ENCODE data around the gene XCR1. TPM values are rescaled to one million over a fixed set of nuclear protein-coding genes. Genes with fewer than 3 reads are reported as not detected.
"Not testable (repeated sequence)": the region's sequence is repeated elsewhere in the genome, so short reads cannot be mapped to it uniquely, and the experiment has no call there.

Gene XCR1
- total RNA-seq, 1 experiment from 2014 or later, result not detected

- no peaks in the 10 kb centered on the region for H3K9me3 Mint-ChIP-seq (ENCODE audit: unreplicated experiment)
- H3K4me3 Mint-ChIP-seq (ENCODE audit: unreplicated experiment), result no peak overlapping the region
- no peak for TF ChIP-seq CTCF (IDR thresholded peaks at IDR 0.05; ENCODE audit: unreplicated experiment)
- ChIA-PET CTCF (interaction anchor here (0.6 to 1.5 kb wide), 4 partner anchors 27 to 110 kb away, joined by 3 to 6 read pairs (median 4); no protein-coding TSS in a partner anchor), POLR2A (no interaction called here)
- intact Hi-C loops (cut with micrococcal nuclease), result no loop called here
- DNase-seq (ENCODE audit: unreplicated experiment), result no peak
- no TSS peak for BruUV-seq (replicated peaks)
- H3K27ac Mint-ChIP-seq (ENCODE audit: low read depth, unreplicated experiment), result no peak overlapping the region
- H3K4me1 Mint-ChIP-seq (ENCODE audit: insufficient read depth, unreplicated experiment), result no peaks in the 10 kb centered on the region
- H3K36me3 Mint-ChIP-seq (ENCODE audit: insufficient read depth, unreplicated experiment), result no peaks in the 10 kb centered on the region
- peaks cover 22% of the 10 kb centered on the region for H3K27me3 Mint-ChIP-seq (ENCODE audit: insufficient read depth, unreplicated experiment)
Observed at GRCh38 chr3:46049093-46049492, 21.8 kb upstream of the XCR1 start.

- POLR2A ChIA-PET, result interaction anchor here (0.6 kb wide), 1 partner anchor 83 kb away, joined by 3 read pairs; no protein-coding TSS in a partner anchor
- BruUV-seq (replicated peaks), result not testable (repeated sequence)
- CTCF ChIA-PET, result interaction anchor here (0.6 kb wide), 1 partner anchor 11 kb away, joined by 3 read pairs; no protein-coding TSS in a partner anchor
Observed at GRCh38 chr3:46046231-46046630, 18.9 kb upstream of the XCR1 start.

GRCh38 chr3:46038916-46039315 lies 11.6 kb upstream of the XCR1 start:
- no peak overlapping the region for H3K27ac Mint-ChIP-seq (ENCODE audit: low read depth, unreplicated experiment)

More at GRCh38 chr3:46046231-46046630, 18.9 kb upstream of the XCR1 start:
- DNase-seq (ENCODE audit: unreplicated experiment); H3K36me3 Mint-ChIP-seq (ENCODE audit: insufficient read depth, unreplicated experiment); H3K4me3 Mint-ChIP-seq (ENCODE audit: unreplicated experiment); H3K27ac Mint-ChIP-seq (ENCODE audit: low read depth, unreplicated experiment); H3K4me1 Mint-ChIP-seq (ENCODE audit: insufficient read depth, unreplicated experiment); H3K9me3 Mint-ChIP-seq (ENCODE audit: unreplicated experiment); intact Hi-C loops (cut with micrococcal nuclease): not testable (repeated sequence)
- peaks cover 13% of the 10 kb centered on the region for H3K27me3 Mint-ChIP-seq (ENCODE audit: insufficient read depth, unreplicated experiment)

GRCh38 chr3:46038071-46038470 lies 10.8 kb upstream of the XCR1 start:
- DNase-seq (ENCODE audit: unreplicated experiment); intact Hi-C loops (cut with micrococcal nuclease); H3K4me3 Mint-ChIP-seq (ENCODE audit: unreplicated experiment); POLR2A ChIA-PET; H3K36me3 Mint-ChIP-seq (ENCODE audit: insufficient read depth, unreplicated experiment); H3K27me3 Mint-ChIP-seq (ENCODE audit: insufficient read depth, unreplicated experiment); BruUV-seq (replicated peaks); H3K9me3 Mint-ChIP-seq (ENCODE audit: unreplicated experiment); CTCF ChIA-PET; H3K27ac Mint-ChIP-seq (ENCODE audit: low read depth, unreplicated experiment); H3K4me1 Mint-ChIP-seq (ENCODE audit: insufficient read depth, unreplicated experiment): not testable (repeated sequence)

More at GRCh38 chr3:46038916-46039315, 11.6 kb upstream of the XCR1 start:
- CTCF ChIA-PET, result no interaction called here
- TF ChIP-seq CTCF (IDR thresholded peaks at IDR 0.05; ENCODE audit: unreplicated experiment), result no peak
- no peak for DNase-seq (ENCODE audit: unreplicated experiment)
- BruUV-seq (replicated peaks), result no TSS peak
- intact Hi-C loops (cut with micrococcal nuclease), result no loop called here
- Mint-ChIP-seq H3K9me3 (ENCODE audit: unreplicated experiment) (no peaks in the 10 kb centered on the region), H3K36me3 (ENCODE audit: insufficient read depth, unreplicated experiment) (peaks cover 5% of the 10 kb centered on the region), H3K4me3 (ENCODE audit: unreplicated experiment) (no peak overlapping the region), H3K27me3 (ENCODE audit: insufficient read depth, unreplicated experiment) (no peaks in the 10 kb centered on the region), H3K4me1 (ENCODE audit: insufficient read depth, unreplicated experiment) (no peaks in the 10 kb centered on the region)
- POLR2A ChIA-PET, result no interaction called here

- no TSS peak for BruUV-seq (replicated peaks)
- no peak overlapping the region for H3K4me3 Mint-ChIP-seq (ENCODE audit: unreplicated experiment)
- peaks cover 5% of the 10 kb centered on the region for H3K36me3 Mint-ChIP-seq (ENCODE audit: insufficient read depth, unreplicated experiment)
- TF ChIP-seq CTCF (IDR thresholded peaks at IDR 0.05; ENCODE audit: unreplicated experiment), result no peak
- H3K4me1 Mint-ChIP-seq (ENCODE audit: insufficient read depth, unreplicated experiment), result no peaks in the 10 kb centered on the region
- H3K27ac Mint-ChIP-seq (ENCODE audit: low read depth, unreplicated experiment), result no peak overlapping the region
- intact Hi-C loops (cut with micrococcal nuclease), result no loop called here
- no peak for DNase-seq (ENCODE audit: unreplicated experiment)
- no peaks in the 10 kb centered on the region for H3K27me3 Mint-ChIP-seq (ENCODE audit: insufficient read depth, unreplicated experiment)
- CTCF ChIA-PET, result no interaction called here
- POLR2A ChIA-PET, result no interaction called here
- no peaks in the 10 kb centered on the region for H3K9me3 Mint-ChIP-seq (ENCODE audit: unreplicated experiment)
Observed at GRCh38 chr3:46036191-46036590, 8.9 kb upstream of the XCR1 start.
